ENCODE data around the gene AEBP2.
"Not testable (repeated sequence)": the region's sequence is repeated elsewhere in the genome, so short reads cannot be mapped to it uniquely, and the experiment has no call there.

Gene AEBP2, protein sequence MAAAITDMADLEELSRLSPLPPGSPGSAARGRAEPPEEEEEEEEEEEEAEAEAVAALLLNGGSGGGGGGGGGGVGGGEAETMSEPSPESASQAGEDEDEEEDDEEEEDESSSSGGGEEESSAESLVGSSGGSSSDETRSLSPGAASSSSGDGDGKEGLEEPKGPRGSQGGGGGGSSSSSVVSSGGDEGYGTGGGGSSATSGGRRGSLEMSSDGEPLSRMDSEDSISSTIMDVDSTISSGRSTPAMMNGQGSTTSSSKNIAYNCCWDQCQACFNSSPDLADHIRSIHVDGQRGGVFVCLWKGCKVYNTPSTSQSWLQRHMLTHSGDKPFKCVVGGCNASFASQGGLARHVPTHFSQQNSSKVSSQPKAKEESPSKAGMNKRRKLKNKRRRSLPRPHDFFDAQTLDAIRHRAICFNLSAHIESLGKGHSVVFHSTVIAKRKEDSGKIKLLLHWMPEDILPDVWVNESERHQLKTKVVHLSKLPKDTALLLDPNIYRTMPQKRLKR

DNA sequence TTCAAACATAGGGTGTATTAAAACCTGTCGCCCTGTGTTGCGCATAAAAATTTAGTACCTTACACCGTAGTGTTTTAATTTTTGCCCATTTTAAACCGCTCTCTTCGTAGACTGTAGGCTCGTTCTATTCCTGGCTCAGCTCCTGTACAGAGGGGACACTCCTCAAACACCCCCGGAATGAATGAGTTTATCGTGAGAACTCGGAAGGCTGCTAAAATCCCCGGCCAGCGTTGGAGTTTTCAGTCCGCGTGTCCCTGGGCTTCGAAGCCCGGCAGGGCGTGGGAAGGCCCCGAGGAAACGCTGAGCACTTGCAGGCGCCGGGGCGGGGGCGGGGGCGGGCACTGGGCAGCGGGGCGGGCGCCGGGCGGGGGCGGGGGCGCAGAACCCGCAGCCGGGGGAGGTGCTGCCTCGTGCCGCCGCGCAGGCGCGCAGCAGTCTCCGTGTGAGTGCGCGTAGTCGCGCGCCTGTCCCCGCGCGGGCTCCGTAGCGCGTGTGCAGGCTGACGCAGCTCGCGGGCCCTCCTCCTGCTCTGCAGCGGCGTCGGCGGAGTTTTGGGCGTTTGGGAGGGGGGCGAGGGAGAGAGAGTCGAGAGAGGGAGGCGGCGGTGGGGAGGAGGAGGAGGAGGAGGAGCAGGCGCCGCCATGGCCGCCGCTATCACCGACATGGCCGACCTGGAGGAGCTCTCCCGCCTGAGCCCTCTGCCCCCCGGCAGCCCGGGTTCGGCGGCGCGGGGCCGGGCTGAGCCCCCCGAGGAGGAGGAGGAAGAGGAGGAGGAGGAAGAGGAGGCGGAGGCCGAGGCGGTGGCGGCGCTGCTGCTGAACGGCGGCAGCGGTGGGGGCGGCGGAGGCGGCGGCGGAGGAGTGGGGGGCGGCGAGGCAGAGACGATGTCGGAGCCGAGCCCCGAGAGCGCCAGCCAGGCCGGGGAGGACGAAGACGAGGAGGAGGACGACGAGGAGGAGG, at the start of gene AEBP2:
TSS of gene AEBP2 (plus strand) at position 434 of the 960 bp plus-strand sequence. CDS start at position 642, 208 bp downstream.
- peak; percentile 93 for DNase-seq

DNA sequence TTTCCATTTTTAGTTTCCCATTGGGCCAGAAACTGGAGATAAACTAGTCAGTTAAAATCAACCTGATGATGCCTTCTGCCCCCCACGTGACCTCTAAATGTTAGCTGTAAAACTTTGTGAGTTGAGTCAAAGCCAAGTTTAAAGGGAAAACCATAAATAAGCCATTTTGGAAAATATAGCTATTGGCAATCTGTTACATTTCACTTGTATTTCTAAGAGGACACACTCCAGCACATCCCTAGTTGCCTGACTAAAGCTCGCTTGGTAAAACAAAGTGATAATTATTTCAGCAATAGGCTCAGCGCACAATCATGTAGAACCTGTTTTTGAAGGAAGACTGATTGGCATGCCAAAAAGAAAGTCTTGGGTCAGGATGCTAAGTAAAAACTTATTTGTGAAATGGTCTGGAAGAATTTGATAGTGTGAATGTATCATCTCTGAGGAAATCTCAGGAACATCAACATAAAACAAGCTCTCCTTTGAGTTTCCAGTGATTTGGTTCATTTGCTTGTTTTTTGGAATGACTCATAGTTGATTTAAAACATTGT, 49.2 kb upstream of the AEBP2 start:
- DNase-seq = no peak

DNA sequence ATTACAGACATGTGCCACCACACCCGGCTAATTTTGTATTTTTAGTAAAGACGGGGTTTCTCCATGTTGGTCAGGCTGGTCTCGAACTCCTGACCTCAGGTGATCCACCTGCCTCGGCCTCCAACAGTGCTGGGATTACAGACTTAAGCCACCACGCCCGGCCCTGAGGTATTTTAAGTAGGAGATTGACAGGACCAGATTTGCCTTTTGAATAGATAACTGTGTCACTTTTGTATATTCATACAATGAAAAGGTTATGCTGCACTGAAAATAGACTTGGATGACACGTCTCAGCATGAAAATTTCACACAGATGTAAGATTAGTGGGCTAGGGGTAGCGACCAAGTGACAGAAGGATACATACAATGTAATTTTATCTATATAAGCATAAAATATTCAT, 46.6 kb upstream of the AEBP2 start:
- not testable (repeated sequence) for DNase-seq

DNA sequence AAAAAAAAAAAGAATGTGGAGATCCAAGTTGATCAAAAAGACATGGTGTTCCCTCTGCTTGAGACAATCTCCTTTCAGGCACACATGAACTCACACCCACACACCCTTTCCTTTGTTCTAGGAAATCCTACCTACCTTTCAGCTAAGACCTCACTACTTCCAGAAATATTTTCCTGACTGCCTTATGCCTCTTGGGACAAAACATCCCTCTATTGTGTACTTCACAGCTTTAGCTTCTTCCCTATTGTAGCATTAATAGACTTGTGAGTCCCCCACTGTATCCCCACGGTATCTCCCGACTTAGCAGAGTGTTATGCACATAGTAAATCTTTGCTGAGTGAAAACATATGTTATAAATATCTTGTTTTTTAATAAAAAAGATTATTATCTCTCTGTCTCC, 44.9 kb upstream of the AEBP2 start:
- DNase-seq = no peak

DNA sequence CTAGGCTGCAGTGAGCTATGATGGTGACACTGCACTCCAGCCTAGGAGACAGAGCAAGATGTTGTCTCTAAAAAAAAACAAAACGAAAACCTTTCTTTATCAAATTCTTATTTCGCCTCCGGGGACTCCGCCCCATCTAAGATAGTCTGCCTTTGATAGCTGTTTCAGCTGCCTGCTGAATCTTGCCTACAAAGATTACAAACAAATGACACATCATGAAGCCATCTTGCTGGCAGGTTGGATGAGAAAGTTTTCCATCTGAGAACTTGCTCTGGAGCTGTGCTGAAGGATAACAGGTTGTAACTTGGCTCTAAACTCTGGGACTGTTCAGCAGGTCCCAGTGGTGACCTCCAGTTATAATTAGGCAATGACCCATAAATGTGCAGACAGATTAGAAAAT, 41.8 kb upstream of the AEBP2 start:
- DNase-seq = no peak

DNA sequence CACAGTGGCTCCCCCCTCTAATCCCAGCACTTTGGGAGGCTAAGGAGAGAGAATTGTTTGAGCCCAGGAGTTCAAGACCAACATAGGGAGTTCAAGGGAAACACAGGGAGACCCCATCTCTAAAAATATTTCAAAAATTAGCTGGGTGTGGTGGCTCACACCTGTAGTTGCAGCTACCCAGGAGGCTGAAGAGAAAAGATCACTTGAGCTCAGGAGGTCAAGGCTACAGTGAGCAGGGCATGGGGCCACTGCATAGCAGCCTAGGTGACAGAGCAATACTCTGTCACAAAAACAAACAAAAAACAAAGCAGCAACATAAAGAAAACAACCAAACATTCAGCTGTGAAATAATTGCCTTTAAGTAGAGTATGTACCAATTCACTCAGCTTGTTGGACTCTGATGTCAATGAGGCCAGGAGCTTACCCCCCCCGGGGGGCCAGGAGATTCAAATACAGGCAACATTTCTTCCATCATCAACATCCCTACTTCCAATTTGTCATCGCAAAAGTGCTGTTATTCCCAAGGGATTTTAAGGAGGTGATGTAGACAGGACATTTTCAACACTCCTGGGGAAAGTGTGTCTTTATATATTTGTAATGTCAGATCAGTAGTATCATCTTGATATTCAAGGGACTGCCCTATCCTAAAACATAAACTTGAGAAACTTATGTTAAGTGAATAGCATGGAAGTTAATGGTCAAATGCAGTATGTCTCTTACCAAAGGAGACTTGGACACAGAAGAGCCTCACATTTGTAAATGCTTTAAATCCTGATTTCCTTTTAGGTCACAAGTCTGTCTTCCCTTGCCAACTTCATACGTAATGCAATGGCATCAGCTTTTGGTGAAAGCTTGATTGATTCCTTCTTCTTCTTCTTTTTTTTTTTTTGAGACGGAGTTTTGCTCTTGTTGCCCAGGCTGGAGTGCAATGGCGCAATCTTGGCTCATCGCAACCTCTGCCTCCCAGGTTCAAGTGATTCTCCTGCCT, 40.6 kb upstream of the AEBP2 start:
- no peak for DNase-seq

DNA sequence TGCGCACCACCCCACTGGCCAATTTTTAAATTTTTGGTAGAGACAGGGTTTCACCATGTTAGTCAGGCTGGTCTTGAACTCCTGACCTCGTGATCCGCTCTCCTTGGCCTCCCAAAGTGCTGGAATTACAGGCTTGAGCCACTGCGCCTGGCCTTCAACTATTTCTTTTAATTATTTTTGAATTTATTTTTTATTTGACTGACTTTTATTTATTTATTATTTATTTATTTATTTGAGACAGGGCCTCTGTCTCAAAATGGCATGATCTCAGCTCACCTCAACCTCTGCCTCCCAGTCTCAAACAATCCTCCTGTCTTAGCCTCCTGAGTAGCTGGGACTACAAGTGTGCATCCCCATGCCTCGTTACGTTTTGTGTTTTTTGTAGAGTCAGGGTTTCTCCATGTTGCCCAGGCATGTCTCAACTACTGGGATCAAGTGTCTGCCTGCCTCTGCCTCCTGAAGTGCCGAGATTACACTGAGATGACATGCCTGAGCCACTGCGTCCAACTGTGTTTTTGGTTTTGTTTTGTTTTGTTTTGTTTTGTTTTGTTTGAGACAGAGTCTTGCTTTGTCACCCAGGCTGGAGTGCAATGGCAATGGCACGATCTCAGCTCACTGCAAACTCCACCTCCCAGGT, 38.5 kb upstream of the AEBP2 start:
- not testable (repeated sequence) for DNase-seq

DNA sequence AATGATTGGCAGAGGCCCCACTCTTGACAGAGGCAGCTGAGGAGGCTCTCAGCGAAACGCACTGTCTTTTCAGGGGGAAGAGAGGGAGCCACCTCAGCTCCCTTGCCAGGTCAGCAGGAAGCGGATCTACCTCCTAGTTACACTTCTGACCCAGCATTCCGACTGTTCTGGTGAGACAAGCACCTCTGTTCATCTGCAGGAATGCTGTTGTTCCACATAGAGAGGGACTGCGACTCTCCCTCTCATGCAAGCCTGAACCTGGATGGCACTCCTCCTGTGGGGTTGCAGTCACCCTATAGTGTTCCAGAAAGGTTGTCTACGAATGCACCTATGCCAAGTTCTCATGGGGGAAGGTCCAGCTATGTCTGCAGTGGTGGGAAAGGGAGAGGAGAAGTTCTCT, 37.1 kb upstream of the AEBP2 start:
- no peak for DNase-seq

DNA sequence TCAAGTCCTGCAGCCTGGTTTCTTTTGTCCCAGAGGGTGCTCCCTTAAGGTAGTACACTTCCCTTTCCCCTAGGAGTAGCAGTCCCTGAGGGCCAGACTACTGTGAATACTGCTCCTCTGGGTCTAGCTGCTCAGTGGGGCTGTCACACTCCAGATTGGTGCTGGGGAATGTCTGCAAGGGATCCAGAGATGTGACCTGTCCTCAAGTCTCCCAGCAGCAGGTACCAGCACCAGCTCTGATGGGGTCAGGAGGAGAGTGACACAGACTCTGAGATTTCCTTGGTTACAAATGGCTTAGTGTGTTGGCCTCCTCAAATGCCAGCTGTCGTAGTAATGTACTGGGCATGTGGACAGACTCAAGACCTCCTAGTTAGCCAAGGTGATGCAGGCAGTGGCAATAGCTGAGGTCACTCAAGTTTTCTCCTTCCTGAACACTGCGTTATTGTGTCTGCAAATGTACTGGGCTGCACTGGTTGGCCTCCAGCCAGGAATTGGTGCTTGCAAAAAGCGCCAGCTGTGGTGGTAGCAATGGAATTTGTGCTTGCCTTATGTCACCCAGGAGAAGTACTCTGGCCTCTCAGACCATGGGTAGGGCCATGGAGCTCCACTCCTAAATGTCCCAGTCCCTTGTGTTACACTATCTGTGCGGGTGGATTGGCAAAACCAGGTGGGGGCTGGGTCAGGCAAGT, 36.4 kb upstream of the AEBP2 start:
- DNase-seq = peak; percentile 17

DNA sequence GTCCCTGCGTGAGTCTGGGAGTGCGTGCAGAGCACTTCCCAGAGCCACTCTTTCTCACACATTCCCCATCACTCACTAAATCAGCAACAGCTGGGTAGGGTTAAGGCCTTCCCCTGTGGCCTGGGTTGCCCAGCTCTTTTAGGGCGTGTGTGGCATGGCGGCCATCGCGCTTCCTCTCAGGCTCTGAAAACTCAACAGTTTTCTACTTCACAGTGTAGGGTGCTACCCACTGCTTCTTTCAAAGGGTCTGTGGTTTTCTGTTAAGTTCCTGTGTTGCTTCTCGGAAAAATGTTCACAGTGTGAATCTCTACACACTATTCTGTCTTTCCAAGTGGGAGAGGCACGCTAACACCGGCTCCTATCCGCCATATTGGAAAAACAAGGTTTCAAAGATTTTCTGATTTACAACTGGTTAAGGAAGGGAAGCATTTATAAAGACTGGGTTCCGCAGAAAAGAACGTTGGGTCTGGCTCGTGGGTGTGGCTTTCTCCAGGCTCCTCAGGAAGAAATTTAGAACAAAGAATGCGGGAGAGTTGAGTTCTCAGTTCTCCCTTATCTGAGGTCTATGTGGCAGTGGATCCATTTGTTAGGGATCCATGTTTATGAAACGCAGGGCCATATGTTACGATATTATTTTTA, 34.9 kb upstream of the AEBP2 start:
- DNase-seq = no peak

DNA sequence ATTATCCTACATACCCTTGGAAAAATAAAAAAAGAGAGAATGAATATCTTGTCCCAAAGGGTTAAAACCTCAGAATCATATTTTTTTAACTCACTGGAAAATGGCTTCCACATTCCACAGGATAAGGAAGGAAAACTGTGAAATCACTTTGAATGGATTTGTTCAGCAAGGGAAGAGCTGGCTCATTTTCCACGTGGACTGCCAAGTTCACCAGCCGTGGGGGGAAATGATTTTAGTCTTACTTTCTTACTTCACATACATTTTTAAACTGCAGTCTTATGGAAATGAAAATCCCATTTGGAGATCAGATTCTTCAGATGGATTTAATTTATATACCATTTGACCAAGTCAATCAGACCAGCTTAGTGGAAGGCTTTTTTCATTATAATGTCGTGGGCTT, 29.9 kb upstream of the AEBP2 start:
- DNase-seq = no peak

DNA sequence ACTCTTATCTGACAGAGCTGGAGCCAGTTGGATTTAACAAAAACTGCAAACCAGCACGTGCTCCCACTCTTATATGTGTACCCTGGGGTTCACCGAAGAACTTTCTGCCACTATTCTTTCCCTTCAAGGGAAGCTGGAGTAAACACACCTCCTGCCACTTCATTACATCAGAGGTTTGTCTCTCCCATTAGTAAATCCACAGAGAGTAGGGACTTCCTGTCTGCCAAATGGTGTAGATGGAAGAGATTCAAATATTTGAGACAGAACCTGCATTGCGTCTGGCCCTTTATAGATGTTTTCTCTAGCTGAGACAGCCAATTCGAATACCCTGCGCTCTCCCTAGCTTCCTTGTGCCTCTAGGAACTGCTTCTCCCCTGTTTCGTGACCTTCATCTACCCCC, 29.1 kb upstream of the AEBP2 start:
- no peak for DNase-seq

DNA sequence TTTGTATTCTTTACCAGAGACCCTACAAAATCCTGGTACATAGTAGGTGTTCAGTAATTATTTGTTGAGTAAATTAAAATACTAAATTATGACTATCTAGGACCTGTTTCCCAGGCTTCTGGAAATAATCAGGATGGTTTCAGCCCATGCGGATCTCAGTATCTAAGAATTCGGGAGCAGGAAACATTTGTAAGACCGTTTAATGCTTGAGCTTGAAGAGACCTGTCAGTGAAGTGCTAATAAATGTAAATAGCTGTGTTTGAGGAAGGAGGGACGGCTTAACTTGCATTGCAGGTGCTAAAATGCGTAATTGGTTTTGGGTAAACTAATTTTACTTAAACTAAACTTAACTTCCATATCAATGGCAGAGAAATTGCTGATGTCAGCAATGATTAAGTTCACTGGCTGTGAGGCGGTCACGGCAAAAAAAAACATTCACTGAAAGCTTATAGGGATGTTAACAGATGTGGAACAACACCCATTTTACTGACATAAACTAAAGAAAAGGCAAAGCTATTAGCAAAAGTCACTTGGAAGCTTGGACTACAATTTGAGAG, 28.6 kb upstream of the AEBP2 start:
- no peak for DNase-seq

DNA sequence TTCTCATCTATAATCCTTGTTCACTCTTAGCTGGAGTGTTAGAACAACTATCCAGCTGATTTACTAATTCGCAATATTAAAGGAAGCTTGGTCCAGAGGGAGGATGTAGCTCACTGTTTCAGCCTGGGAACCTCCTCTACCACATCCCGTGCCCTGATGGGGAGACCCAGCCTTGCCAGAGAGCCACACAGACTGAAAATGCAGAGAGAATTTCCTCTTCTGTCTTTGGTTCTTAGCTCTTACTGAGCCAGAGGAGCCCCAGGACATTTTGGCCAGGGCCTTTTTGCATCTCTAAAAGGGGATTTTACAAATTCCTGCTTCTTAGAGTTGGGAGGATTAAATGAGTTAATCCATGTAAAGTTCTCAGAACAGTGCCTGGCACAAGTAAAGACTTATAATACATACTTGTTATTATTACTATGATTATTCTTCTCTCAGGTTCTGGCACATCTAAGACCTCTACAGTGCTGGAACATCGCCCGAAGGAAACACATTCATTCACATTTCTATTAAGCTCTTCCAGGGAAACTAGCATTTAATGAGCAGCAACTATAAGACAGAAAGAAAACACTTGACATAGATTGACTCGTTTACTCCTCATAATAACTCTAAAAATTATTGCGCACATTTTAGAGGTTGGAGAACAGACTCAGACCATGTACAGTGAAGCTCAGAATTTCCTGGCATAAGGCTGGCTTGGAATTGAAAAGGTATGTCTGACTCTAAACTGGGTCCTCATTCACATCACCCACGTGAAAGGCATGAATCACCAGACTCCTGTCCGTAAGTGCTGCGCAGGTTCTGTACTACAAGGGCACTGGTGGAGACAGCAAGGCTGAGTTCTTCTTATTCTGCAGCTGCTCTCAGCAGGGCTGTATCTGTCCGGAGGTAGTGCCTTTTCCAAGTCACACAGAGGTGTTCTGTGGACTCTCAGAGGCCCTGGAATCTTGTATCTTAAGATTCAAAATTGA, 27.8 kb upstream of the AEBP2 start:
- DNase-seq = no peak

DNA sequence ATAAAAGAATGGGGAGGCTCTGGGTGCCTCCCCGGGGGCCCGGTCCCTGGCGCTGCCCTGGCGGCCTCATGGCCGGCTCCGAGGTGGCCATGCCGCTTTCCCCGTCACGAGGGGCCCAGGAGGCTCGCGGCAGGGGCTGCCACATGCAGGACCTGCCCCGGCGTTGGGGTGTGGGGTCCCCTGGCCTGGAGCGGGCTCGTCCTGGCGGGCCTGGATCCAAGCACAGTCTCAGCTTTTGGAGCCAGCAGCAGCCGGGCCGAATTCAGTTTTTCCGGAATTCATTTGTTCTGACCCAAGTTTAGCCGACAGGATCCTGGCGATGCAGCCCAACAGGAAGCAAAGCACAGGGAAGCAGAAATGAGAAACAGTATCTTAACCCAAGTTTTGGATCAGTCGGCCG, 26.4 kb upstream of the AEBP2 start:
- DNase-seq = no peak

DNA sequence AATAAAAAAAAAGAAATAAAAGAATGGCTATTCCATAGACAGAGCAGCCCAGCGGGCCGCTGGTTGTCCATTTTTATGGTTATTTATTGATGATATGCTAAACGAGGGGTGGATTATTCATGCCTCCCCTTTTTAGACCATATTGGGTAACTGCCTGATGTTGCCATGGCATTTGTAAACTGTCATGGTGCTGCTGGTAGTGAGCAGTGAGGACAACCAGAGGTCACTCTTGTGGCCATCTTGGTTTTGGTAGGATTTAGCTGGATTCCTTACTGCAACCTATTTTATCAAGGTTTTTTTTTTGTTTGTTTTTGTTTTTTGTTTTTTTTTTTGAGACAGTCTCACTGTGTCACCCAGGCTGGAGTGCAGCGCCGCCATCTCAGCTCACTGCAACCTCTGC, 25.7 kb upstream of the AEBP2 start:
- not testable (repeated sequence) for DNase-seq

DNA sequence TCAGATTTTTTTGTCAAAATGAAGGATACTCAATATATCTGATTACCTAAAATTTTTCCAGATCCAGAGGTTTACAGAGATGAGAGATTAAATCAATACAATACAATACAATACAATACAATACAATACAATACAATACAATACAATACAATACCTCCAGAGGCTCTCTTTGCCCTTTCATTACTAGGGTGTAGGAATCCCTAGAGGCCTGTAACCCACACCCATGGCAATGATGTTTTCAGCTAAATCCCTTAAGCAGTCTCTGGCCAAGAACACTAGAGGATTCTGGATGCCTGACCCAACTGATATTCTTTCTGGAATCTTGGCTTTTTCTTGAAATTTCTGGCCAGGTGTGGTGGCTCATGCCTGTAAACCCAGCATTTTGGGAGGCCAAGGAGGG, 23.7 kb upstream of the AEBP2 start:
- DNase-seq = no peak

DNA sequence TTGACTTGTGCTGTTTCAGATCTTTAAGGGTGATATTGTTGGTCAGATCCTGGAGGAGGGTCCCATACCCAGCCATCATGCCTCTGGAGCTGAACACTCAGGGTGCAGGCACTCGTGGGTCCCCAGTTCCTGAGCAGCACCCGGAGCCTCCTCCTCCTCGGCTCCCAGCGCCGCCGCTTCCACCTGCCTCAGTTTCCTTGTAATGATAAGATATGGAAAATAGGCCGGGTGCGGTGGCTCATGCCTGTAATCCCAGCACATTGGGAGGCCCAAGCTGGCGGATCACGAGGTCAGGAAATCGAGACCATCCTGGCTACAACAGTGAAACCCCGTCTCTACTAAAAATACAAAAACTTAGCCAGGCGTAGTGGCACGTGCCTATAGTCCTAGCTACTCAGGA, 20.2 kb upstream of the AEBP2 start:
- DNase-seq = no peak
